Endometrial microvascular endothelial cells (primary cell): ENCODE data around the gene GRM8. TPM values are rescaled to one million over a fixed set of nuclear protein-coding genes. Genes with fewer than 3 reads are reported as not detected.
"Not testable (repeated sequence)": the region's sequence is repeated elsewhere in the genome, so short reads cannot be mapped to it uniquely, and the experiment has no call there.

Experiments
- in situ Hi-C: cut with HindIII; loops from 2 replicates; pipeline ENCODE4 v1.10.0; 2017; ENCODE audit warnings: low sequenced_read_pairs, low pct_unique_long_range_greater_than_20kb; ENCODE audit errors: inconsistent ontology term
- total RNA-seq: library from RNA; depleted of rRNA; stranded (reverse); fragments of >200 nt; gene quantifications from one replicate; pipeline ENCODE4 v1.2.3, GENCODE V29; 2015; ENCODE audit errors: inconsistent ontology term

The GRM8 gene
- total RNA-seq, 1 donor from 2014 or later = not detected

- in situ Hi-C loops = no loop called here
Observed at GRCh38 chr7:126973066-126973465, 279.7 kb downstream of the GRM8 start.

DNA sequence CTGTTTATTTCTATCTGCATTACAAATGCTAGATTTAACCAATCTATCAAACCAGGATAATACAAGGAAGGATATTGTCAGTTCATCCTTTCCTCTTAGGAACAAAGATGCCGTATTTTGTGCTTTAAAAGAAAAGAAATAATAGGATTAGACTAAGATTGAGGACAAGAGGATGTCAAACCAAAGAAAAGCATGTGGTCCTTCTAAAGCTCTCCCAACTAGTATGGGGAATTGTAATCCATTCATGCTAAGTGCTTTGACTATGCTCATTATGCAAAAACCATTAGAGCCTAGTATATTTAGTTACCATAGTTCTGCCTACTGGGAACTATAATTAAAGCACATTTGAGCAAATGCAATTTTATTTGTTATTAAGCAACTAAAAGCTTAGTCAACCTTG lies 280.2 kb downstream of the GRM8 start:
- in situ Hi-C loops = no loop called here

DNA sequence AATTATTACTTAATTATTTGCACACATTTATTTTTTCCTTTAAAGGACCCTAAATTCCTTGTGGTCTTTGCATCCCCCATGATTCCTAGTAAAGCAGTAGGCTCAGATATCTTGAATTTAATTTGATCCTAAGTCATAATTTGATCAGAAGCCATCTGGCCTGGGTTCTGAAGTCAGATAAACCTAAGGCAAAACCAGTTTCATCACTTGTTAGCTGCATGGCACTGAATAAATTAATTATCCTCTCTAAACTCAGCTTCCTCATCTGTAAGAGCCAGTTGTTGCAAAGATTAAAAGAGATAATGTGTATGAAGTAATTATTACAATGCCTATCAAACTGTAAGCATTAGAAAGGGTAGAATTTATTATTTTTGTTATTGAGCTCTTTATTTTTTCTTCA lies 293.1 kb downstream of the GRM8 start:
- in situ Hi-C loops = no loop called here

DNA sequence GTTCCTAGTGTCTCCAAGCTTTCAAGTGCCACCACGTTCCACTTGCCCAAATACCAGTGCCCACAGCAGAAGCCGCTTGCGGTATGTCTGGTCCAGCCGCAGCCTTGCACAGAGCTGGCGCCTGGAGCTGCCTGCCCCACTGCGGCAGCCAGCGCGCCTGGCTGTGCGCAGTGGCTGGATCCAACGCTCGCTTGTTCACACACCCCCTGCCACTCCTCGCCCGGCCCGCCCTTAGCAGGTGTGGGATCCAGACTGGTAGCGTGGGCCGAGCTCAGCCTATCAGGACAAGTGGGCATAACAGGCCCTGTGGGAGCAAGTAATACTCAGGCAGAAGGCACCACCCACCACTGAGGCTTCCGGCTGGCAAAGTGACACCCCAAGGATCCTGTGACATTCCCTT lies 294.4 kb downstream of the GRM8 start:
- in situ Hi-C loops = no loop called here

- in situ Hi-C loops = no loop called here
Observed at GRCh38 chr7:126957443-126957842, 295.3 kb downstream of the GRM8 start.

- in situ Hi-C loops = no loop called here
Observed at GRCh38 chr7:126953461-126953860, 299.3 kb downstream of the GRM8 start.

DNA sequence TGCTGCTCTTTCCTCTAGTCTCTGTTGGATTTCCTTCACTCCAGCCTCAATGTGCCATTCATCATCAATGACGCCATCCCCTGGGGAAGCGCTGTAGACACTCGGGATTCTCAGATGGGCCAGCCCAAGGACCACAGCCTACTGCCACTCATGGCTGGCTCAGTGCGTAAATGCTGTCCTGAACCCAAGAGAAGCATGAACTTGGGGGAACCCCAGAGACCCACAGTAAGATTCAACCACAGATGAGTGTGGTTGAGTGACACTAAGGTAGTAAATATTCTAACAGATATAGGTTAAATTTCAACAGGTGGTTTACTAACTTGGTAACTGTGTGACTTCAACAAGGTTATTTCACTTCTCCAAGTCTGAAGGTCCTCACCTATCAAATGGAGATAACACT lies 304.1 kb downstream of the GRM8 start:
- in situ Hi-C loops = no loop called here

GRCh38 chr7:126940723-126941307 lies 311.9 kb downstream of the GRM8 start:
- in situ Hi-C loops = no loop called here

GRCh38 chr7:126937171-126937570 lies 315.6 kb downstream of the GRM8 start:
- in situ Hi-C loops = no loop called here

- in situ Hi-C loops = no loop called here
Observed at GRCh38 chr7:126931581-126931980, 321.2 kb downstream of the GRM8 start.

- in situ Hi-C loops = no loop called here
Observed at GRCh38 chr7:126930166-126930565, 322.6 kb downstream of the GRM8 start.

DNA sequence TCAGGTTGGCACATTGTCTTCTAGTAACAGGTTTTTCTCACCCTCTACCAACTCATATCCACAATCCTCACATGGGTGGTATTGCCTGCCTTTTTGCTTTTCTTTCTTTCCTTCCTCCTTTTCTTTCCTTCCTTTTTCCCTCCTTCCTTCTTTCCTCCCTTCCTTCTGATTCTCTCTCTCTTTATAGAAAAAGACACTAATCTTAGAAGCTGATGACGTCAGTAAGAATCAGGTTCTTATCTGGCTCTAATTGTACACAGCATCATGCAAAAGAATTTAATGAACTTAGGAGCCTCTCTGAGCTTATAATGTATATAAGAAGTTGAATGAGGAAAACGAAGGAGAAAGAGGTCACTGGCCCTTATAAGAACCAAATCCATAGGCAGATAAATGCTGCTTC lies 328.3 kb downstream of the GRM8 start:
- in situ Hi-C loops = no loop called here

DNA sequence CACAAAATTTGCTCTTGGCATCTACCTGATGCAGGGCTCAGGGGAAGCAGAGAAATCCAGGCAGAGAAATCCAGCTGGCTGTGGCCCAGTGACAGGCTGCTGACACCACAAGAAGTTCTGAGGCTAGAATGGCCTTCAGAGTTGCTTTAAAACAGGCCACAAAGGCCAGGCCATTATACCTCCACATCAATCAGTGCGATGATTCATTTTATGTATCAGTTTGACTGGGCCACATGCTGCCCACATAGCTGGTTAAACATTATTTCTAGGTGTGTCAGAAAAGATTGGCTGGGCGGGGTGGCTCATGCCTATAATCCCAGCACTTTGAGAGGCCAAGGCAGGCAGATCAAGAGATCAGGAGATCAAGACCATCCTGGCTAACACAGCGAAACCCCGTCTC lies 341.1 kb downstream of the GRM8 start:
- in situ Hi-C loops = not testable (repeated sequence)

DNA sequence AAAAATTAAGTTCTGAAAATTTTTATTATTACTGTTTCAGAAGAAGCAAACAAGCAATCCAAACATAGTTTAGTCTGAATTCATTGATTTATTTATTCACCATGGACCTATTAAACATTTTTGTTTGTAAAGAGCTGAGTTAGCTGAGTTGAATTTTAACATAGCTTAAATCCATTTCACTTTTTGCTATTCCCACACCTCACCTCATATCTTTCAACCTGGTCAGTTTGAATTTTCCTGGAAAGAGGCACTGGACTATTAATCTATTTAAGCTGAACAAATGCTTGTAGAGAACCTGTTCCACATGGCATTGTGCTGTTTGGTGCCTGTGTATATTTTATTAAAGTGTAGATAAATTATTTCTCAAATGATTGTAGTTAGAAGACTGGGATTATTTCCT lies 344.2 kb downstream of the GRM8 start:
- in situ Hi-C loops = not testable (repeated sequence)

DNA sequence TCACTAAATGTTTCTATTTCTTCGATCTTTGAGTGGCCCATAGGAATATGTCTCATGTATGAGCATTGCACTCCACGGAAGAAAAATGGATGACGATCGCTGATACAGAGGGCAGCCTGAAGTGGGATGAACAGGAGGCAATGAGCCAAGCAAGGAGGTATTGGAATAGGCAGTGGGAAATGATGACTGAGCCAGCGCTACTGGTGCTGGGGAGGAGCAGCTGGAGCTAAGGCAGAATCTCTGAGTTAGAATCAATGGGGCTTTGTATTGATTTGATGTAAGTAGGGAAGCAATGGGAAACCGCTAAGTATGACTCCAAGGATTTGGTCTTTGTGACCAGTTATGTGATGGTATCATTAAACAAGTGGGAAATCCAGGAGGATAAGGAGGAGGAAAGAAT lies 345.1 kb downstream of the GRM8 start:
- in situ Hi-C loops = not testable (repeated sequence)

- in situ Hi-C loops = not testable (repeated sequence)
Observed at GRCh38 chr7:126905255-126905654, 347.5 kb downstream of the GRM8 start.

DNA sequence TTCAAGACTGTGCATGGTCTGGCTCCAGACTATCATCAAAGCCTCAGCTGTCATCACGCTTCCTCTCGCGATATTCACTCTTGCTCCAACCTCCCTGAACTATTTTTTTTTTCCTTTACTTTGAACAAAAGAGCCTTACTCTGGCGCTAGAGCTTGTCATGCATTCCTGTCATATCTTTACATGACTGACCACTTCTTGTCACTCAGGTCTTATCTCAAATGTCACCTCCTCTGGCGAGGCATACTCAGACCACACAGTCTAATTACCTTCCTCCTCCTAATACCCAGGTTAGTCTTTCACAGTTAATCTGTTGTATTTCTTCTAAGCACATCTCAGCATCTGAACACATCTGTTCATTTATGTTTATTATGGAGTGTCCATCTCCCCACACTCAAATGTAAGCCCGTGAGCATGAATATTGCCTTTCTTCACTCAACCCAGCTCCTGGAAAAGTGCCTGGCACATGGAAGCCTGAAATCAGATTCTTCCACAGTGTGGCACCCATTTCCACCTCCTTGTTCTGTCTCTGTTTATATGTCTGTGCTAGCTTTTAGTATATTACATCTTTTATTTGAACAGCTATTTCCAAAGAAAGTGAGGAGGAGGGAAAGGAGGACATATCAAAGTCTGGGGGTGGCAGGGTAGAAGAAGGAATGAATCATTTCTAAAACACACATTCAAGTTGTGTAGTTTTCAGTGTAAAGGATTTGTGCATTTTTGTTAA lies 351.5 kb downstream of the GRM8 start:
- in situ Hi-C loops = not testable (repeated sequence)

- in situ Hi-C loops = not testable (repeated sequence)
Observed at GRCh38 chr7:126887980-126888379, 364.8 kb downstream of the GRM8 start.

DNA sequence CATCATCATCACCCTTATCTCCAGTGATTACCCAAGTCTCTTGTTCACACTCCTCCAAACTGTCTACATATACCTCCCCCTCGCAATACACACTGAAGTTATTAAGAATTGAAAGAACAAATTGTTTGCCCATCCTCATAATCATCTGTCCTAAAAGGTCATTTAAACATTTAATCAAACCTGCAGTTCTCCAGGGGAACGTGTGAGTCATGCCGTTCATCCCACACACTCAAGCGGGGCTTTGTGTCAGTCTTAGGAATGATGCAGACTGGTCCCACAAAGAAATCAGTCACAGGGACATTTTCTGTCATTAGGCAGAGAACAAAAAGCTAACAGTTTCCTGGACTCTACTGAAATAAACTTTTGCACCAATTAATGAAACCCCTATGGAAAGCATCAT lies 365.2 kb downstream of the GRM8 start:
- in situ Hi-C loops = not testable (repeated sequence)

DNA sequence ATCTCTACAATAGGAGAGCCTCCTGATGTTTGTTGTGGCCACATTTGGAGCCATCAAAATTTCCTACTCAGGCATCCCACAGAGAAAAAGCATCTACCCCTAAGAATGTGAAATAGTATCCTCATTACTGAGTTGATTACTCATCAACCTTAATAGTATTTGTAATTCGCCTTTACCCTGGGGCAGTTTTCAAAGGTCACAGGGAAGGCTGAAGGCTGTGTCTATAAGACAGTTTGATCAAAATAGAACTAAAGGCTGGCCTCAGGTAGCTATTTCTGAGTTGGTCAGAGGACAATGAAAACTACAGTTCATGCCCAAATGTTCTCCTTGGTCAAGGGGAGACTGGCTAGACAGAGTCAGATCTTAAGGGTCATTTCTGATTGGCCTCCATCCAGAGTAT lies 370.0 kb downstream of the GRM8 start:
- in situ Hi-C loops = not testable (repeated sequence)

DNA sequence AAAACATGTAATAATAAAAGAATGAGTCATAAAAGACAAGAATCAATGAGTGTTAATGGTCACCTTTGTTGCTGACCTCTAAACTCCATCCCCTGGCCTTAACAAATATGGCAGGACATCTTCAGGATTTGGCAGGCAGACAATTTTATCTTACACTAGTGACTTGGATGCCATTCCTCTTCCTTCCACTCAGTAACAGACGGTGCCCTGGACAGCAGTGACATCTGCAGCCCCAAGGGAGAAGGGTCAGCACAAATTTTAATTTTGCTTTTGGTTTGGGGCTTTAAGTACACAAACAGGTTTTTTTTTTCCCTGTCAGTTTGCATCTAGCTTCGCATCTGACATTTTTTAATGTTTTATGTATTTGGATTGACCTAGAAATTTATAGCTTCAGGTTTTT lies 370.8 kb downstream of the GRM8 start:
- in situ Hi-C loops = not testable (repeated sequence)
